HCT116 (cell line): ENCODE data around the gene KLC4. TPM values are rescaled to one million over a fixed set of nuclear protein-coding genes. Genes with fewer than 3 reads are reported as not detected.

Experiments used
- ATAC-seq: fragments of 200-7000 bp; cut with Tn5 transposase; 2 replicates; pipeline ENCODE4 v1.9.1; 2020; ENCODE audit warnings: mild to moderate bottlenecking, moderate library complexity
- BruUV-seq: library from RNA; stranded (reverse); fragments of 400-500 nt; replicated peaks from 2 replicates; lab custom pipeline; 2021; lab: Mats Ljungman, UMichigan
- CTCF ChIA-PET: fragments of 300-600 bp; sonication (Branson Sonifier 250); formaldehyde crosslinking; loops from one replicate; lab custom pipeline; 2021; ENCODE audit warnings: antibody characterized with exemption; lab: Charles Lee
- POLR2A ChIA-PET: fragments of 300-600, 350-600 bp; sonication (Branson Sonifier 250); formaldehyde crosslinking; loops from one replicate; lab custom pipeline; 2021; ENCODE audit warnings: antibody characterized with exemption; lab: Charles Lee
- RAD21 ChIA-PET, 2 experiments: fragments of 300-600 bp; sonication (Branson Sonifier 250); formaldehyde crosslinking; loops; one replicate each; lab custom pipeline; 2023; ENCODE audit warnings: low total read pairs in 2 of 2; ENCODE audit not compliant: uncharacterized antibody in 2 of 2, unreplicated experiment in 2 of 2, low non-redundant PET in 1 of 2; lab: Charles Lee
- DNase-seq: peaks from one replicate; pipeline ENCODE4 v3.0.0-alpha.2; 2010; ENCODE audit warnings: low read depth, low spot score
- H2AFZ ChIP-seq: fragments of 200-600 bp; shearing (Covaris generic), sonication (generic); 2 replicates; pipeline ENCODE4 v1.6.1; 2017; ENCODE audit warnings: low read depth, mixed run types, mixed read lengths, antibody characterized with exemption, low read length; ENCODE audit not compliant: poor library complexity, severe bottlenecking
- H3K27ac ChIP-seq: 2 replicates; pipeline ENCODE4 v1.5.1; 2012; ENCODE audit warnings: low read depth, low read length
- H3K27me3 ChIP-seq: fragments of 200-600 bp; sonication (generic); 2 replicates; pipeline ENCODE4 v1.6.1; 2016; ENCODE audit warnings: mixed run types, low read length, mixed read lengths; ENCODE audit not compliant: insufficient read depth
- H3K36me3 ChIP-seq, 2 experiments: fragments of 200-500 bp in 1 of 2; fragments of 200-600 bp in 1 of 2; sonication (Bioruptor generic) in 1 of 2; sonication (generic) in 1 of 2; 2 replicates each; pipeline versions ENCODE4 v1.5.1 to v1.6.1; 2014 to 2016; ENCODE audit warnings: low read length in 2 of 2, inconsistent platforms in 1 of 2, mixed read lengths in 1 of 2, mixed run types in 1 of 2; ENCODE audit not compliant: insufficient read depth in 2 of 2, control insufficient read depth in 1 of 2
- H3K4me1 ChIP-seq, 2 experiments: fragments of 200-600 bp in 1 of 2; sonication (generic) in 1 of 2; 2 replicates each; pipeline versions ENCODE4 v1.5.1 to v1.6.1; 2012 to 2017; ENCODE audit warnings: low read length in 2 of 2, inconsistent platforms in 1 of 2, mild to moderate bottlenecking in 1 of 2, mixed read lengths in 1 of 2, mixed run types in 1 of 2, moderate library complexity in 1 of 2; ENCODE audit not compliant: insufficient read depth in 2 of 2, control insufficient read depth in 1 of 2
- H3K4me2 ChIP-seq: fragments of 200-600 bp; sonication (generic); 2 replicates; pipeline ENCODE4 v1.6.1; 2017; ENCODE audit warnings: mixed run types, low read length, mixed read lengths
- H3K4me3 ChIP-seq, 2 experiments: fragments of 200-600 bp in 1 of 2; sonication (generic) in 1 of 2; replicated peaks in 1 of 2; 2 replicates each; pipeline ENCODE4 v1.5.1; 2011 to 2016; ENCODE audit warnings: low read length in 2 of 2, control low read depth in 1 of 2, low read depth in 1 of 2, mild to moderate bottlenecking in 1 of 2, mixed read lengths in 1 of 2, mixed run types in 1 of 2
- H3K79me2 ChIP-seq: fragments of 200-600 bp; sonication (generic); 2 replicates; pipeline ENCODE4 v1.6.1; 2017; ENCODE audit warnings: mild to moderate bottlenecking, mixed run types, low read length, moderate library complexity, mixed read lengths; ENCODE audit not compliant: insufficient read depth
- H3K9ac ChIP-seq: fragments of 200-600 bp; sonication (generic); 2 replicates; pipeline ENCODE4 v1.6.1; 2016; ENCODE audit warnings: low read length, mixed read lengths
- H3K9me2 ChIP-seq: fragments of 200-600 bp; sonication (generic), shearing (Covaris generic); 2 replicates; pipeline ENCODE4 v1.6.1; 2017; ENCODE audit warnings: mixed run types, mild to moderate bottlenecking, moderate library complexity; ENCODE audit not compliant: insufficient read depth
- H3K9me3 ChIP-seq, 2 experiments: fragments of 200-500 bp in 1 of 2; fragments of 200-600 bp in 1 of 2; sonication (Bioruptor generic) in 1 of 2; sonication (generic) in 1 of 2; 2 replicates each; pipeline ENCODE4 v1.6.1; 2014 to 2017; ENCODE audit warnings: low read length in 2 of 2, mixed read lengths in 2 of 2, inconsistent platforms in 1 of 2, low read depth in 1 of 2, mild to moderate bottlenecking in 1 of 2, mixed run types in 1 of 2, moderate library complexity in 1 of 2; ENCODE audit not compliant: control insufficient read depth in 1 of 2, insufficient read depth in 1 of 2
- H4K20me1 ChIP-seq: fragments of 200-600 bp; sonication (generic), shearing (Covaris generic); 2 replicates; pipeline ENCODE4 v1.6.1; 2017; ENCODE audit warnings: mixed run types, mild to moderate bottlenecking, moderate library complexity; ENCODE audit not compliant: insufficient read depth
- CBX3 ChIP-seq: IDR thresholded peaks from 2 replicates; pipeline ENCODE4 v1.6.1; 2012; ENCODE audit warnings: low read depth
- CTCF ChIP-seq, 3 experiments: fragments of 200-600 bp in 1 of 3; sonication (generic) in 1 of 3; IDR thresholded peaks in 2 of 3; conservative IDR thresholded peaks in 1 of 3; 2 replicates each; pipeline ENCODE4 v1.5.1; 2012 to 2017; ENCODE audit warnings: low read depth in 2 of 3, low read length in 2 of 3, antibody characterized with exemption in 1 of 3, borderline replicate concordance in 1 of 3, control low read depth in 1 of 3, mild to moderate bottlenecking in 1 of 3, mixed read lengths in 1 of 3, mixed run types in 1 of 3, moderate library complexity in 1 of 3; ENCODE audit not compliant: insufficient read depth in 1 of 3
- EGR1 ChIP-seq: IDR thresholded peaks from 2 replicates; pipeline ENCODE4 v1.6.1; 2012; ENCODE audit warnings: low read depth
- ELF1 ChIP-seq: IDR thresholded peaks from 2 replicates; pipeline ENCODE4 v1.6.1; 2012; ENCODE audit warnings: low read depth, borderline replicate concordance
- EZH2 ChIP-seq: fragments of 200-600 bp; sonication (generic); IDR thresholded peaks from 2 replicates; pipeline ENCODE4 v1.6.1; 2017; ENCODE audit warnings: antibody characterized with exemption, mixed run types
- EZH2phosphoT487 ChIP-seq: fragments of 200-600 bp; IDR thresholded peaks from 2 replicates; pipeline ENCODE4 v1.6.1; 2018; ENCODE audit warnings: antibody characterized with exemption, borderline replicate concordance
- FOSL1 ChIP-seq: IDR thresholded peaks from 2 replicates; pipeline ENCODE4 v1.6.1; 2012; ENCODE audit warnings: low read depth
- POLR2A ChIP-seq: IDR thresholded peaks from 2 replicates; pipeline ENCODE4 v1.7.0; 2011; ENCODE audit warnings: borderline replicate concordance; ENCODE audit not compliant: insufficient read depth, insufficient read length; ENCODE audit errors: extremely low read depth
- POLR2AphosphoS5 ChIP-seq: IDR thresholded peaks from 2 replicates; pipeline ENCODE4 v1.6.1; 2011; ENCODE audit warnings: mild to moderate bottlenecking, low read depth, low read length, moderate library complexity
- RAD21 ChIP-seq: IDR thresholded peaks from 2 replicates; pipeline ENCODE4 v1.6.1; 2012; ENCODE audit warnings: low read depth, mild to moderate bottlenecking
- SIN3A ChIP-seq: IDR thresholded peaks from 2 replicates; pipeline ENCODE4 v1.6.1; 2012; ENCODE audit warnings: low read depth
- SP1 ChIP-seq: IDR thresholded peaks from 2 replicates; pipeline ENCODE4 v1.6.1; 2012; ENCODE audit warnings: low read depth
- TCF7L2 ChIP-seq: IDR thresholded peaks from 2 replicates; pipeline ENCODE4 v1.7.0; 2011; ENCODE audit warnings: borderline replicate concordance, inconsistent platforms; ENCODE audit not compliant: insufficient read depth, insufficient read length; ENCODE audit errors: extremely low read depth
- YY1 ChIP-seq: IDR thresholded peaks from 2 replicates; pipeline ENCODE4 v1.6.1; 2011; ENCODE audit warnings: low read length, low read depth, moderate library complexity, mild to moderate bottlenecking; ENCODE audit not compliant: insufficient replicate concordance; ENCODE audit errors: extremely low read depth
- ZBTB33 ChIP-seq: IDR thresholded peaks from 2 replicates; pipeline ENCODE4 v1.6.1; 2011; ENCODE audit warnings: mild to moderate bottlenecking, low read length, moderate library complexity; ENCODE audit not compliant: insufficient replicate concordance; ENCODE audit errors: extremely low read depth
- ZNF274 ChIP-seq: fragments of 200-500 bp; sonication (Bioruptor generic); IDR thresholded peaks from 2 replicates; pipeline ENCODE4 v1.6.1; 2014; ENCODE audit warnings: mild to moderate bottlenecking, low read depth, low read length, inconsistent platforms
- intact Hi-C: fragments of 100-400 bp; cut with micrococcal nuclease; formaldehyde crosslinking; loops from 2 replicates; pipeline ENCODE4 v1.10.0; 2022
- total RNA-seq: library from RNA; stranded (reverse); gene quantifications from one replicate; pipeline ENCODE4 v1.2.1, GENCODE V29; 2021; ENCODE audit not compliant: unreplicated experiment
- TF ChIP-seq, protein P1 (sequence below): IDR thresholded peaks from 2 replicates; pipeline ENCODE4 v1.6.1; 2012

KLC4 gene
- total RNA-seq, 1 experiment from 2014 or later, result 16.2 TPM

- no peaks in the 10 kb centered on the region for H3K27me3 ChIP-seq
- DNase-seq (no peak), ATAC-seq (no peak)
- BruUV-seq, result no TSS peak
- no peaks in the 10 kb centered on the region for H4K20me1 ChIP-seq
- no peak overlapping the region for H3K4me2 ChIP-seq
- H3K27ac ChIP-seq, result no peak overlapping the region
- POLR2A ChIA-PET, result interaction anchor here (0.7 to 1.2 kb wide), 2 partner anchors 33 to 133 kb away, joined by 3 read pairs; partner anchors contain the start of gene PPP2R5D
- H3K9me3 ChIP-seq, result no peaks in the 10 kb centered on the region
- H3K36me3 ChIP-seq, result peaks cover 10 to 12% of the 10 kb centered on the region in 2 experiments
- peaks cover 10 to 31% of the 10 kb centered on the region in 2 experiments; a peak in 3 of 4 replicates for H3K4me1 ChIP-seq
- H3K4me3 ChIP-seq, result no peak overlapping the region
- RAD21 ChIA-PET, result no interaction called here
- H2AFZ ChIP-seq, result no peak overlapping the region
- peaks cover 51% of the 10 kb centered on the region for H3K79me2 ChIP-seq
- intact Hi-C loops, result no loop called here
- TF ChIP-seq CTCF (IDR thresholded peaks at IDR 0.05 in 2 of 3, conservative IDR thresholded peaks at IDR 0.05 in 1 of 3; ENCODE audit: borderline replicate concordance in 1 of 3, insufficient read depth in 1 of 3, low read depth in 2 of 3, low read length in 2 of 3), result no peak
- no peak for TF ChIP-seq YY1
- TF ChIP-seq TCF7L2, result no peak
- TF ChIP-seq ZBTB33, result no peak
- TF ChIP-seq EZH2phosphoT487, result no peak
- no peak for TF ChIP-seq ZNF274
- TF ChIP-seq CBX3, result no peak
- no peak for TF ChIP-seq EZH2
- TF ChIP-seq EGR1, result no peak
- TF ChIP-seq FOSL1, result no peak
- TF ChIP-seq POLR2A, result no peak
- no peak for TF ChIP-seq RAD21
- TF ChIP-seq SIN3A, result no peak
- TF ChIP-seq, protein P1, sequence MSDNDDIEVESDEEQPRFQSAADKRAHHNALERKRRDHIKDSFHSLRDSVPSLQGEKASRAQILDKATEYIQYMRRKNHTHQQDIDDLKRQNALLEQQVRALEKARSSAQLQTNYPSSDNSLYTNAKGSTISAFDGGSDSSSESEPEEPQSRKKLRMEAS, result no peak
- no peak for TF ChIP-seq SP1
- no peak for TF ChIP-seq ELF1
- TF ChIP-seq POLR2AphosphoS5, result no peak
- TF ChIP-seq, all 23 proteins: peak for 0
- H3K9me2 ChIP-seq, result no peaks in the 10 kb centered on the region
- no peak overlapping the region for H3K9ac ChIP-seq
- CTCF ChIA-PET, result no interaction called here
Observed at GRCh38 chr6:43016943-43017334, 42.5 kb upstream of the KLC4 start.
